Right atrium auricular region (tissue), 2 donors: Measurements from ENCODE around the gene ZBTB20. TPM values are rescaled to one million over a fixed set of nuclear protein-coding genes. Genes with fewer than 3 reads are reported as not detected.
"Not testable (repeated sequence)": the region's sequence is repeated elsewhere in the genome, so short reads cannot be mapped to it uniquely, and the experiment has no call there.

ENCODE experiments used
- DNase-seq: peaks from one replicate; pipeline ENCODE4 v3.0.0-alpha.2; 2019; ENCODE audit warnings: low spot score
- H3K27ac ChIP-seq, 2 donors: fragments of 200-600 bp; sonication (generic); 1 replicate in 1 of 2; 2 replicates in 1 of 2; pipeline ENCODE4 v1.5.1; 2016 to 2019
- H3K27me3 ChIP-seq, 2 donors: fragments of 200-600 bp; sonication (generic); one replicate each; pipeline versions ENCODE4 v1.5.1 to v1.6.0; 2017 to 2019
- H3K36me3 ChIP-seq: fragments of 200-600 bp; sonication (generic); one replicate; pipeline ENCODE4 v1.5.1; 2016
- H3K4me1 ChIP-seq, 2 donors: fragments of 200-600 bp; sonication (generic); one replicate each; pipeline versions ENCODE4 v1.5.1 to v1.6.0; 2017 to 2019
- H3K4me3 ChIP-seq, 2 donors: fragments of 200-600 bp; sonication (generic); 1 replicate in 1 of 2; 2 replicates in 1 of 2; pipeline ENCODE4 v1.5.1; 2017 to 2019; ENCODE audit warnings: mild to moderate bottlenecking in 1 of 2, moderate library complexity in 1 of 2
- H3K9me3 ChIP-seq, 2 donors: fragments of 200-600 bp; sonication (generic); one replicate each; pipeline ENCODE4 v1.5.1; 2019
- CTCF ChIP-seq, 2 donors: fragments of 200-600 bp; sonication (generic); IDR thresholded peaks; one replicate each; pipeline ENCODE4 v1.5.1; 2019; ENCODE audit warnings: antibody characterized with exemption in 2 of 2
- total RNA-seq, 2 donors: library from RNA; depleted of rRNA; stranded (reverse); fragments of >200 nt; gene quantifications; one replicate each; pipeline ENCODE4 v1.1.0, GENCODE V29; 2016

Gene ZBTB20
- total RNA-seq, 2 donors from 2014 or later, result 84.6 to 90.8 TPM

DNA sequence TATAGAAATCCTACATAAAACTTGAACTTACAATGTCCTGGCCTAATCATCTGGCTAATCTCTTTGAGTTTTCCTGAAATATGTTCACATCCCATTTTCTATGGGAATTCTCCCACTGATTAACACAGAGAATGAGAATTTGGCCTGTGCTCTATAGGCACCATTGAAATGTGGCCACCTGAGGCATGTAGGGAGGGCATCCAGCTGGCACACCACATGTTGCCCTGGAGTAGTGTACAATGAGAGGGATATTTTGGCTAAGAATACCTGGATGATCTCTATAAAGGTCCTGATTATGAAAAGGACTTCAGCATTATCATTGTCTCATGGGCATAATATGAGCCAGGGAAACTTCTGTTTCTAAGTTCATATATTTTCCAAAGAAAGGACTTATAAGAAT lies 324.0 kb downstream of the ZBTB20 start:
- no peak overlapping the region for H3K4me3 ChIP-seq
- TF ChIP-seq CTCF (IDR thresholded peaks at IDR 0.05), result no peak

GRCh38 chr3:114816052-114816451 lies 331.0 kb downstream of the ZBTB20 start:
- Histone ChIP-seq H3K4me1 (no peaks in the 10 kb centered on the region), H3K4me3 (no peak overlapping the region), H3K27me3 (no peaks in the 10 kb centered on the region), H3K36me3 (no peaks in the 10 kb centered on the region), H3K27ac (no peak overlapping the region), H3K9me3 (no peaks in the 10 kb centered on the region)
- TF ChIP-seq CTCF (IDR thresholded peaks at IDR 0.05), result no peak
- DNase-seq, result no peak

More for the DNA sequence above, 324.0 kb downstream of the ZBTB20 start:
- Histone ChIP-seq H3K27me3 (no peaks in the 10 kb centered on the region), H3K27ac (no peak overlapping the region), H3K36me3 (no peaks in the 10 kb centered on the region), H3K9me3 (no peaks in the 10 kb centered on the region), H3K4me1 (no peaks in the 10 kb centered on the region)
- no peak for DNase-seq

GRCh38 chr3:114812541-114813238 lies 334.4 kb downstream of the ZBTB20 start:
- not testable (repeated sequence) for H3K4me3 ChIP-seq, H3K27ac ChIP-seq, H3K9me3 ChIP-seq, H3K27me3 ChIP-seq, DNase-seq, H3K4me1 ChIP-seq, H3K36me3 ChIP-seq

DNA sequence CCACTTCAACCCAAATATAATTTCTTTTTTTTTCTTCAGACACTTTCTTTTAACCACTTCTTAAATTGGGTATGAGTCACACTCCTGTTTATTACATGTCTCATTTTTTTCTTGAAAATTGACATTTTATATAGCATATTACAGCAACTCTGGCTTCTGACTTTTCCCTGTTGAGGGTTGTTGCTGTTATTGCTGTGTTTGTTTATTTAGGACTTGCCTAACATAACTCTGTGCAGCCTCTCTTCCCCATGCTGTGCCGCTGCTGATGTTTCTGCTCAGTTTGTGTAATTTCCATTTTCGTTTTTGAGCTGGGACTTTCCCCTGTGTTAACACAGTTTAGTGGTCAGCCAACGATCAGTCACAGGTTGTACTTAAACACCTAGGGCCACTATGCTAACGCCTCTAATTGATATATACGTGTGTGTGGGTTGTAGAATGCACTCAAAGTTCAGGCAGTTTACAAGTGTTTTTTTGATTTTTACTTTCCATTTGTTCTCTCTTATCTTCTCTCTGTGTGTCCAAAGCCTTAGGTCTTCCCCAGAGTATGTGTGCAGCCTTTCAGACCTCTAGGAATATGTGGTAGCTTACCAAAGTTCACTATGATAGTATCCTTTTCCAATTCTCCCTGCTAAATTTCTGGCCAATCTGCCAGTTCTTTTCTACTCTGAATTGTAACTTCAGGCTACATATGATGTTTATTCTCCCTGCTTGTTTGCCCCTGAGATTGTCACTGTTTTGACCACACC lies 337.2 kb downstream of the ZBTB20 start:
- no peak overlapping the region for H3K27ac ChIP-seq
- H3K36me3 ChIP-seq, result no peaks in the 10 kb centered on the region
- H3K27me3 ChIP-seq, result no peaks in the 10 kb centered on the region
- H3K9me3 ChIP-seq, result no peaks in the 10 kb centered on the region
- DNase-seq, result no peak
- TF ChIP-seq CTCF (IDR thresholded peaks at IDR 0.05), result no peak
- no peak overlapping the region for H3K4me3 ChIP-seq
- H3K4me1 ChIP-seq, result no peaks in the 10 kb centered on the region

DNA sequence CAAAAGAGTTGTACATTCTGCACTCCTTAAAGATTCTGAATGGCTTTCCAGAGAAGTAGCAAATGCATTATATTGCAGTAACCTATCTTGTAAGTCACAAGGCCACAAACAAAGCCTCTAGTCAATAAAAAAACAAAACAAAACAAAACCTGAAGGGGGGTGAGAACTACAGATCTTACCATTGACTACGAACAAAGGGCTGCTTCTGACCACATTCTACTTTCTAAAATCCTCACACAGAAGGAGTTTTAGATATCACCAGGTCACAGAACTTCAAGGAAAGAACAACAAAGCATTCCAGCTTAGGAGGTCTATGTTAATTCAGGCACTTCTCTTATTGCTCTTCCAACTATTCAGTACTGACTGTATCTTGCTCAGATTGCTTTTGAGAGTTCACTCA lies 343.0 kb downstream of the ZBTB20 start:
- H3K36me3 ChIP-seq, result no peaks in the 10 kb centered on the region

More for the DNA sequence above, 343.0 kb downstream of the ZBTB20 start:
- Histone ChIP-seq H3K9me3 (no peaks in the 10 kb centered on the region), H3K27ac (no peak overlapping the region), H3K27me3 (no peaks in the 10 kb centered on the region), H3K4me3 (no peak overlapping the region), H3K4me1 (no peaks in the 10 kb centered on the region)
- no peak for DNase-seq
- no peak for TF ChIP-seq CTCF (IDR thresholded peaks at IDR 0.05)
